WI38 (cell line): ENCODE results near the gene ARHGAP26.

ENCODE experiments used
- H3K4me3 ChIP-seq: 2 replicates; pipeline ENCODE4 v1.5.1; 2011; ENCODE audit warnings: low read depth, mild to moderate bottlenecking, control low read depth, low read length
- CTCF ChIP-seq: IDR thresholded peaks from 2 replicates; pipeline ENCODE4 v1.5.1; 2012; ENCODE audit warnings: low read depth, mild to moderate bottlenecking, control low read depth, low read length

Gene ARHGAP26

GRCh38 chr5:143052967-143053682 lies 282.9 kb downstream of the ARHGAP26 start:
- TF ChIP-seq CTCF = no peak

DNA sequence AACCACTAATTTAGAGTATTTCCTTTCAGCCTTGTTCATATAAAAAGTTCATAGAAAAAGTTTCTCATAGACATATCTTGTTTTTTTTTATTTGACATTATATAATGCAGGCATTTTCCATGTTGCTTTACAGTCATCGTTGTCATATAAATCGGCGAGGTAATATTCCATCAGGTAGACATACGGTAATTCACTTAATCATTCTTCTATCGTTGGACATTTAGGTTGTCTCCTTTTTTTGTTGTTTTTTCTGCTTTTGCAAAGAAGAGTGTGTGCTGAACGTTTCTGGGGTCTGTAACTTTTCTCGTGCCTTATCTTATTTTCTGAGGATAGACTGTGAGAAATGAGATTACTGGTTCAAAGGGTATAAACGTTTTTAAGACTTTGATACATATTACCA lies 283.6 kb downstream of the ARHGAP26 start:
- no peak overlapping the region for H3K4me3 ChIP-seq
- TF ChIP-seq CTCF = no peak

More at GRCh38 chr5:143052967-143053682, 282.9 kb downstream of the ARHGAP26 start:
- H3K4me3 ChIP-seq = no peak overlapping the region

DNA sequence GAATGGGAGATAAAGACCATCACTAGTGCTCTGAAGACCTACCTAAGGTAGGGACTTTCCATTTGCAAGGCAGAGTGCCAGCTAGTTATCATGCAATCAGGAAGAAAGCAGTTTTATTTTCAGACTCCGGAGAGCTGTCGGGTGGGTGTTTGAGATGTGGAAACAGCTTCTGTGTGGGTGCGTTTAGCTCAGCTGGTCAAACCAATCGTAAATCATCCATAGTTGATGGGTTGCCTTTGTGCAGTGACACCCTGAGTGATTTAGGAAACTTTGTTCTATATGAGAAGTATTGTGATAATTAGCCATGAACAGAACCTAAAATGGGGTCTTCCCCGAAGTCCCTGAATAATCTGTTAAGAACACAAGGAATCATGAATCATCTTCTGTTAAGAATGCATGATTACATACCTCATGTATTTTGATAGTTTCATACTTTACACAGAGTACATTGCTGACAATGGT lies 284.3 kb downstream of the ARHGAP26 start:
- no peak for TF ChIP-seq CTCF
- H3K4me3 ChIP-seq = no peak overlapping the region

DNA sequence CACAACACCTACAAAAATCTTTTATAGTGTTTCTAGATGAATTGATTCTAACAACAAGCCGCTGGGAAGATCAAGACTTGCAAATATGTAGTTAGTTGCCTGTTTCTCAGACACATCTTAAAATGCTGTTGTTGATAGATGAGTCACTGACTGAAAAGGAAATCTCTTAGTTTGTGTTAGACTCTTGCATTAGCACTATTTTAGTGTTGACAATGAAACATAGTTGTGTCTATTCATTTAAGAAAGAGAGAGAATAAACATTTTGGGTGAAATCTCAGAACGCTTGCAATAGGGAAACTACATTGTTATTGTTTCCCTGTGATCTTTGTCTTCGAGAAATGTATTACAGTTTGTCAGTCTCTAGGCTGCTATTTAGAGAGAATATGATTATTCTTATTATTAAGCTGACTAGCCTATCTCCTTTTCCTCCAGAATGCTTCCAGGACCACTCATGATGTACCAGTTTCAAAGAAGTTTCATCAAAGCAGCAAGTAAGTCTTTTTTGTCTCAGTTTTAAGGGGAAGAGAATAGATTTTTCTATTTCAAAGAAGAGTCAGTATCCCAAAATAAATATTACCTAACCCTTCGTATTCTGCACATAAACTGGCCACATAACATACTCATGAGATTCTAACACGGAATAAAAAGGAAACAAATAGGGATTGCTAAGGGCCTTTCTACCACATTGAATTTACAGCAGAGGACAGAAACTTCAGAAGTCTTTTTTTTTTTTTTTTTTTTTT lies 285.6 kb downstream of the ARHGAP26 start:
- H3K4me3 ChIP-seq = no peak overlapping the region
- TF ChIP-seq CTCF = no peak

GRCh38 chr5:143056339-143056704 lies 286.1 kb downstream of the ARHGAP26 start:
- H3K4me3 ChIP-seq = no peak overlapping the region
- TF ChIP-seq CTCF = no peak

DNA sequence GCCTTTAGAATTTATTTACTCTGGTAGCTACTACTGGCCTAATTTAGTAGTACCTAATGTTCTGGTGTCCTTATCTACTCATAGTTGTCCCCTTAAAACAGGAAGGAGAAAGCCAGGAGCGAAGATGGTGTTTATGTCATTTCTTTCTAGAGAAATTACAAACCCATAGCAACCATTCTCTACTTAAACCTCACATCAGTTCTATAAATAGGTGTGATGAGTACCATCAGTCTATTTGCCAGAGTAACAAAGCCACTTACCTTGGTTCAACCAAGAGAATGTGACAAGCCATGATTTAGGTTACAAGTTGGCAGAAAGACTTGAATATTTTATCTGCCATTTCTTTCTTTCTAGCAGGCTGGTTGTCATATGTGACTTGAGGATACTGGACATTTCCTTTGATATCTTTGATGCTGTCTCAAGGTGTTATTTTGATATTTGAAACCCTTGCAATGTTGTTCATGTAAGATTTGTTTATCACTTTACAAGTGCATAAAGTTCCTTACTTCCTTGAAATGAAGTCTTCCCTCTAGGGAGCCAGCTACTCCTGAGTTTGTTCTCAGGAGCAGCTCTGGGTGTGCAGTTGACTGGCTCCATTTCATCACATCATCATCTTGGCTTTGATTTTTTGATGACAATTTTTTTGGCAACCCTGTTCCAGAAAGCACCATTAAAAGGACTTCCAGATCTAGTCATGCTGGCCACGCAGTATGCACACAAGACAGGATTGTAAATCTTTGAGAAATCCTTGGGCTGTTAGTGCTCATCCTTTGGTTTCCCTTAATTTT lies 286.8 kb downstream of the ARHGAP26 start:
- H3K4me3 ChIP-seq = no peak overlapping the region
- no peak for TF ChIP-seq CTCF

DNA sequence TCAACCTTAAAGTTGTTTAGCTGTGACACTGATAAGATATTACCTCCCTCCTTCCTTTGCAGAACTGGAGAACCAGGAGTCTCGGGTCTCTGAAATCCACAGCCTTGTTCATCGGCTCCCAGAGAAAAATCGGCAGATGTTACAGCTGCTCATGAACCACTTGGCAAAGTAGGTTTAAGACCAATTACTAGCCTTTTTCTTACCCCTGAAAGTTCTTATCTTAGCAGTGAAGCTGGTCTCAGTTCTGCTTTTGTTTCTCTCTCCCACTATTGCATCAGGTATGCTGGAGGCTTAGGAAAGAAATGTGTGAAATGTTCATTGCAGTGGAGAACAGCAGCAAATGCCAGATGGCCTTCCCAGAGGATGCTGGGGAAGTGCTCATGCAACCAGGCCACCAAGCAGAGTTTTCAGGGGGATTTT lies 287.4 kb downstream of the ARHGAP26 start:
- H3K4me3 ChIP-seq = no peak overlapping the region
- TF ChIP-seq CTCF = no peak
